GM10248 (cell line): ENCODE results near the gene TEX22.

ENCODE experiments used
- CTCF ChIA-PET: fragments of 300-600 bp; sonication (Branson Sonifier 250); formaldehyde crosslinking; extraction: SDS; loops from one replicate; lab custom pipeline; 2021; ENCODE audit warnings: antibody characterized with exemption; lab: Yijun Ruan, JAX
- POLR2A ChIA-PET: fragments of 350-650 bp; sonication (Branson Sonifier 250); formaldehyde crosslinking; extraction: SDS; loops from one replicate; lab custom pipeline; 2020; ENCODE audit warnings: antibody characterized with exemption; lab: Yijun Ruan, JAX
- DNase-seq: peaks from one replicate; pipeline ENCODE4 v3.0.0; 2012; ENCODE audit errors: extremely low spot score
- CTCF ChIP-seq: IDR thresholded peaks from 2 replicates; pipeline ENCODE4 v1.5.1; 2012; ENCODE audit warnings: mild to moderate bottlenecking, low read depth; ENCODE audit errors: extremely low read depth, missing control alignments, control extremely low read depth

The TEX22 gene

DNA sequence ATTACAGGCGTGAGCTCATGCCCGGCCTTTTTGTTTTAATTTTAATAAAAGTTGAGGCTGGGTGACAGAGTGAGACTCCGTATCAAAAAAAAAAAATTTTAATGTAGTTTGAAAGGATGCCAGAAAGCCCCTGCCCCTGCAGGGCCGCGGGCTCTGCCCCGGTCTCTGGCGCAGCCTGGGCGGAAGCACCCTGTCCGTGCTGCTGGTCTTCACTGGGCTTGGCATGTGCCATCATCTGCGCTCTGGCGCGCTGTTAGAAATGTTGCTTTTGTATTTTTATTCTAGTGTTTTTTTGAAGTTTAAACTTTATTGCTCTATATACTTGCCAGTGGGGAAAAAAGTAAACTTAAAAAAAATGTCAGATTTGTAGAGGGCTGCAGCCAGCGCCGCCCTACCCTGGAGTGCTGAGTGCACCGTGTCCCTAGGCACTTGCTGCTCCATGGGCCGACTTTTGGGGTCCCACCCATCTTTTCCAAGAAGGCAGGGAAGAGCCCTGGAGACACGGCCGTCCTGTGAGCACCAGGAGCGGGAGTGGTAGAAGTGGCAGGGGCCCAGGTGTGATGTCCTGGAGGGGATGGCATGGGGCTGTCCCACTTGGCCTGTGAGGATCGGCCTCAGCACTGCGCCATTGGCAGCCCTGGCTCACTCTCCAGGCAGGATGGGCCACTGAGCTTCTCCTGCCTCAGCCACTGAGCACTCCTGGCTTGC, 25.3 kb downstream of the TEX22 start:
- ChIA-PET CTCF (interaction anchor here (1.1 to 2.0 kb wide), 3 partner anchors 11 to 53 kb away, joined by 4 to 7 read pairs (median 4); no protein-coding TSS in a partner anchor), POLR2A (interaction anchor here (0.6 kb wide), 1 partner anchor 673 kb away, joined by 5 read pairs; no protein-coding TSS in a partner anchor)
- TF ChIP-seq CTCF: no peak
- no peak for DNase-seq

- ChIA-PET CTCF (interaction anchor here (1.1 to 1.7 kb wide), 2 partner anchors 10 to 13 kb away, joined by 4 read pairs; no protein-coding TSS in a partner anchor), POLR2A (interaction anchor here (0.5 to 0.7 kb wide), 2 partner anchors 14 to 236 kb away, joined by 3 to 4 read pairs; no protein-coding TSS in a partner anchor)
- no peak for DNase-seq
- TF ChIP-seq CTCF: no peak
Observed at GRCh38 chr14:105424861-105425260, 26.5 kb downstream of the TEX22 start.

DNA sequence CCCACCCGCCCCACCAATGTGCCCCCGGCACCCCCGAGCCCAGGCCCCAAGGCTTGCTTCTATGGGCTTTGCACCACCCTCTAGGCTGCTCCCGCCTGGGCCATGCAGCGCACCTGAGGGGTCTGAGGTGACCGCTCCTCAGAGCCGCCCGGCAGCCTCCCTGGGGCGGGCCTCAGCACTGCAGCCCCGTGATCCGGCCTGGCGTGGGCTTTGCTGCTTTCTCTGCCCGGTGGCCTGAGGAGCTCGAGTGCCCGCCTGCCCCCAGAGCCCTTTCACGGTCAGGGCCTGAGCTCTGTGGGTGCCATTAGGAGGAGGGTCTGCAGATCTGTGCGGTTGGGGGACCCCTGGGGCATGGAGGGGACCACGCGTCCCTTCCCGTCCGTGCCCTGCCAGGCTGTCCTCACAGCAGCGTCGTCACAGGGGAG, 27.5 kb downstream of the TEX22 start:
- CTCF ChIA-PET: interaction anchor here (1.4 to 1.7 kb wide), 3 partner anchors 9 to 64 kb away, joined by 3 to 4 read pairs (median 4); no protein-coding TSS in a partner anchor
- no peak for TF ChIP-seq CTCF
- POLR2A ChIA-PET: no interaction called here
- no peak for DNase-seq

GRCh38 chr14:105426416-105427130, 28.2 kb downstream of the TEX22 start:
- no peak for TF ChIP-seq CTCF
- no peak for DNase-seq
- CTCF ChIA-PET: interaction anchor here (1.4 to 1.6 kb wide), 2 partner anchors 22 to 63 kb away, joined by 3 to 4 read pairs; no protein-coding TSS in a partner anchor
- POLR2A ChIA-PET: no interaction called here

DNA sequence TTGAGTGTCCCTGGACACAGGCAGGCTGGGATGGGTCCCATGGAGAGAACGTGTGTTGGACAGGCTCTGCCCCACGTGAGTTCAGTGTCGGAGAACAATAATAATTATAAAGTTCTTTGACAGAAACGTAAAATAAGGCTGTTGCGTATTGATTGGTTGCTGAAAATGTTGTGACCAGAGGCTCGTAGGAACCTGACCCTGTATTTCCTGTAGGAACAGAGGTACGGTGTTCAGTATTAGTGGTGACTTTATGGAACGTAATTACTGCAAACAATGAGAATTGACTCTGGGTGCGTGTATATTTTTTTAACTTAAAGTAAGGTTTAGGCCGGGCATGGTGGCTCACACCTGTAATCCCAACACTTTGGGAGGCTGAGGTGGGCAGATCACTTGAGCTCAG, 29.1 kb downstream of the TEX22 start:
- no peak for DNase-seq
- no peak for TF ChIP-seq CTCF
- ChIA-PET POLR2A (no interaction called here), CTCF (interaction anchor here (0.7 to 1.6 kb wide), 3 partner anchors 10 to 63 kb away, joined by 3 to 5 read pairs (median 4); no protein-coding TSS in a partner anchor)

GRCh38 chr14:105427936-105428485, 29.7 kb downstream of the TEX22 start:
- POLR2A ChIA-PET: no interaction called here

More at GRCh38 chr14:105427936-105428485, 29.7 kb downstream of the TEX22 start:
- DNase-seq: no peak
- no peak for TF ChIP-seq CTCF
- CTCF ChIA-PET: interaction anchor here (0.7 to 1.6 kb wide), 3 partner anchors 10 to 21 kb away, joined by 3 to 5 read pairs (median 4); no protein-coding TSS in a partner anchor
